ENCODE data around the gene COQ4.

COQ4 gene

DNA sequence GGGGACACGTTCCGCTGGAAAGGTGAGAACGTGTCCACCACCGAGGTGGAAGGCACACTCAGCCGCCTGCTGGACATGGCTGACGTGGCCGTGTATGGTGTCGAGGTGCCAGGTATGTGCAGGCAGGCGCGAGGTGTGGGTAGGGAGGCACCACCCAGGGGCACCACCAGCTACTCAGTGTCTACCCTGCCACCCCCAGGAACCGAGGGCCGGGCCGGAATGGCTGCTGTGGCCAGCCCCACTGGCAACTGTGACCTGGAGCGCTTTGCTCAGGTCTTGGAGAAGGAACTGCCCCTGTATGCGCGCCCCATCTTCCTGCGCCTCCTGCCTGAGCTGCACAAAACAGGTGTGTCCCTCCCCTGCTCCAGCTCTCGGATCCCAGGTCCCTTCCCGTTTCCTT is 32.8 kb downstream of the COQ4 start:
- H3K4me3 ChIP-seq (replicated peaks; ENCODE audit: insufficient read depth, low read length) = no peak overlapping the region
- TF ChIP-seq, protein P1, sequence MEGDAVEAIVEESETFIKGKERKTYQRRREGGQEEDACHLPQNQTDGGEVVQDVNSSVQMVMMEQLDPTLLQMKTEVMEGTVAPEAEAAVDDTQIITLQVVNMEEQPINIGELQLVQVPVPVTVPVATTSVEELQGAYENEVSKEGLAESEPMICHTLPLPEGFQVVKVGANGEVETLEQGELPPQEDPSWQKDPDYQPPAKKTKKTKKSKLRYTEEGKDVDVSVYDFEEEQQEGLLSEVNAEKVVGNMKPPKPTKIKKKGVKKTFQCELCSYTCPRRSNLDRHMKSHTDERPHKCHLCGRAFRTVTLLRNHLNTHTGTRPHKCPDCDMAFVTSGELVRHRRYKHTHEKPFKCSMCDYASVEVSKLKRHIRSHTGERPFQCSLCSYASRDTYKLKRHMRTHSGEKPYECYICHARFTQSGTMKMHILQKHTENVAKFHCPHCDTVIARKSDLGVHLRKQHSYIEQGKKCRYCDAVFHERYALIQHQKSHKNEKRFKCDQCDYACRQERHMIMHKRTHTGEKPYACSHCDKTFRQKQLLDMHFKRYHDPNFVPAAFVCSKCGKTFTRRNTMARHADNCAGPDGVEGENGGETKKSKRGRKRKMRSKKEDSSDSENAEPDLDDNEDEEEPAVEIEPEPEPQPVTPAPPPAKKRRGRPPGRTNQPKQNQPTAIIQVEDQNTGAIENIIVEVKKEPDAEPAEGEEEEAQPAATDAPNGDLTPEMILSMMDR (IDR thresholded peaks at IDR 0.05; ENCODE audit: insufficient read depth, low read length) = no peak
- TF ChIP-seq GABPA (IDR thresholded peaks at IDR 0.05; ENCODE audit: low read depth) (no peak), SPI1 (IDR thresholded peaks at IDR 0.05; ENCODE audit: borderline replicate concordance, low read depth) (no peak), POLR2AphosphoS5 (IDR thresholded peaks at IDR 0.05; ENCODE audit: low read depth) (no peak)
- TF ChIP-seq, protein P2, sequence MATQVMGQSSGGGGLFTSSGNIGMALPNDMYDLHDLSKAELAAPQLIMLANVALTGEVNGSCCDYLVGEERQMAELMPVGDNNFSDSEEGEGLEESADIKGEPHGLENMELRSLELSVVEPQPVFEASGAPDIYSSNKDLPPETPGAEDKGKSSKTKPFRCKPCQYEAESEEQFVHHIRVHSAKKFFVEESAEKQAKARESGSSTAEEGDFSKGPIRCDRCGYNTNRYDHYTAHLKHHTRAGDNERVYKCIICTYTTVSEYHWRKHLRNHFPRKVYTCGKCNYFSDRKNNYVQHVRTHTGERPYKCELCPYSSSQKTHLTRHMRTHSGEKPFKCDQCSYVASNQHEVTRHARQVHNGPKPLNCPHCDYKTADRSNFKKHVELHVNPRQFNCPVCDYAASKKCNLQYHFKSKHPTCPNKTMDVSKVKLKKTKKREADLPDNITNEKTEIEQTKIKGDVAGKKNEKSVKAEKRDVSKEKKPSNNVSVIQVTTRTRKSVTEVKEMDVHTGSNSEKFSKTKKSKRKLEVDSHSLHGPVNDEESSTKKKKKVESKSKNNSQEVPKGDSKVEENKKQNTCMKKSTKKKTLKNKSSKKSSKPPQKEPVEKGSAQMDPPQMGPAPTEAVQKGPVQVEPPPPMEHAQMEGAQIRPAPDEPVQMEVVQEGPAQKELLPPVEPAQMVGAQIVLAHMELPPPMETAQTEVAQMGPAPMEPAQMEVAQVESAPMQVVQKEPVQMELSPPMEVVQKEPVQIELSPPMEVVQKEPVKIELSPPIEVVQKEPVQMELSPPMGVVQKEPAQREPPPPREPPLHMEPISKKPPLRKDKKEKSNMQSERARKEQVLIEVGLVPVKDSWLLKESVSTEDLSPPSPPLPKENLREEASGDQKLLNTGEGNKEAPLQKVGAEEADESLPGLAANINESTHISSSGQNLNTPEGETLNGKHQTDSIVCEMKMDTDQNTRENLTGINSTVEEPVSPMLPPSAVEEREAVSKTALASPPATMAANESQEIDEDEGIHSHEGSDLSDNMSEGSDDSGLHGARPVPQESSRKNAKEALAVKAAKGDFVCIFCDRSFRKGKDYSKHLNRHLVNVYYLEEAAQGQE (IDR thresholded peaks at IDR 0.05; ENCODE audit: insufficient replicate concordance, low read depth) = no peak
- no peaks in the 10 kb centered on the region for H3K27me3 ChIP-seq (ENCODE audit: insufficient read depth, poor library complexity, severe bottlenecking)

DNA sequence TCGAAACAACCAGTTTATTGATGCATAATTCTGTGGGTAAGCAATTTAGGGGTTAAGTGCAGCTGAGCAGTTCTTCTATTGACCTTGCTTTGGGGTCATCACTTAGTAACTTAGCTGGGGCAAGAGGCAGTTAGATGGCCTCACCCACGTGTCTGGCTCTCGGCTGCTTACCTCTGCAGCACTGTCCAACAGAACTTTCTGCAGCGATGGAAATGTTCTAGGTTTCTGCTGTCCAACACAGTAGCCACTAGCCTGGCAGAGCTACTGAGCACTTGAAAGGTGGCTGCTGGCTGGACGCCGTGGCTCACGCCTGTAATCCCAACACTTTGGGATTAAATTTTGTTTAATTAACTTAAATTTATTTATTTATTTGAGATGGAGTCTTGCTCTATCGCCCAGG is 35.5 kb downstream of the COQ4 start:
- DNase-seq (ENCODE audit: low read depth in 1 of 2, low spot score in 1 of 2) = no peak
- TF ChIP-seq GABPA (IDR thresholded peaks at IDR 0.05; ENCODE audit: low read depth) (no peak), POLR2AphosphoS5 (IDR thresholded peaks at IDR 0.05; ENCODE audit: low read depth) (no peak), SPI1 (IDR thresholded peaks at IDR 0.05; ENCODE audit: borderline replicate concordance, low read depth) (no peak)
- TF ChIP-seq, protein P2 (IDR thresholded peaks at IDR 0.05; ENCODE audit: insufficient replicate concordance, low read depth) = no peak
- TF ChIP-seq, protein P1 (IDR thresholded peaks at IDR 0.05; ENCODE audit: insufficient read depth, low read length) = no peak
- no peak overlapping the region for H3K4me3 ChIP-seq (replicated peaks; ENCODE audit: insufficient read depth, low read length)
- H3K27ac ChIP-seq (replicated peaks) = no peak overlapping the region
- no peaks in the 10 kb centered on the region for H3K27me3 ChIP-seq (ENCODE audit: insufficient read depth, poor library complexity, severe bottlenecking)

More for the DNA sequence above, 32.8 kb downstream of the COQ4 start:
- H3K27ac ChIP-seq (replicated peaks) = no peak overlapping the region
- DNase-seq (ENCODE audit: low read depth in 1 of 2, low spot score in 1 of 2) = no peak

DNA sequence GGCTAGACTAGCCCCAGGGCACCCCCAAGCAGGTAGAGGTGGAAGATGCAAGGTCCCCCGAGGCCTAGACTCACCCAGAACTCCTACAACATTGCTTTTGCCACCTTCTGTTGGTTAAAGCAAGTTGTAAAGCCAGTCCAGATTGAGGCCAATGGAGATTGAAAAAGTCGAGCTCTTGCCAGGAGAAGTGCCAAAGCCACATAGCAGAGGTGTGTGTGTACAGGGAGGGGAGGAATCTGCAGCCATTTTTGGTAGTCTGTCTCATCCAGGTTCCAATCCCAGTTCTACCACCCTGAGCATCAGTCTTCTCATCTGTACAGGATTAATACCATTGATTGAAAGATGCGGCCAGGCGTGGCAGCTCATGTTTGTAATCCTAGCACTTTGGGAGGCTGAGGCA is 36.2 kb downstream of the COQ4 start:
- H3K4me3 ChIP-seq (replicated peaks; ENCODE audit: insufficient read depth, low read length) = no peak overlapping the region
- no peak overlapping the region for H3K27ac ChIP-seq (replicated peaks)
- no peaks in the 10 kb centered on the region for H3K27me3 ChIP-seq (ENCODE audit: insufficient read depth, poor library complexity, severe bottlenecking)
- TF ChIP-seq, protein P1 (IDR thresholded peaks at IDR 0.05; ENCODE audit: insufficient read depth, low read length) = no peak
- no peak for TF ChIP-seq POLR2AphosphoS5 (IDR thresholded peaks at IDR 0.05; ENCODE audit: low read depth)
- TF ChIP-seq, protein P2 (IDR thresholded peaks at IDR 0.05; ENCODE audit: insufficient replicate concordance, low read depth) = no peak
- no peak for TF ChIP-seq GABPA (IDR thresholded peaks at IDR 0.05; ENCODE audit: low read depth)
- no peak for TF ChIP-seq SPI1 (IDR thresholded peaks at IDR 0.05; ENCODE audit: borderline replicate concordance, low read depth)
- DNase-seq (ENCODE audit: low read depth in 1 of 2, low spot score in 1 of 2) = no peak
